Cardiac fibroblast (primary cell): ENCODE results near the gene IRGC.

Source experiments
- DNase-seq, 2 donors: peaks; one replicate each; pipeline versions ENCODE4 v3.0.0 to v3.0.0-alpha.2; 2010; ENCODE audit warnings: low read depth in 2 of 2
- H3K4me3 ChIP-seq, 2 donors: replicated peaks in 1 of 2; 1 replicate in 1 of 2; 2 replicates in 1 of 2; pipeline ENCODE4 v1.5.1; 2011; ENCODE audit warnings: low read depth in 2 of 2, low read length in 2 of 2, mild to moderate bottlenecking in 2 of 2, moderate library complexity in 1 of 2
- CTCF ChIP-seq: IDR thresholded peaks from one replicate; pipeline ENCODE4 v1.5.1; 2011; ENCODE audit warnings: low read depth, mild to moderate bottlenecking, low read length, inconsistent platforms

Gene IRGC

GRCh38 chr19:43699506-43700394, 16.1 kb upstream of the IRGC start:
- TF ChIP-seq CTCF: no peak
- peak; percentile 21 to 42 for DNase-seq
- H3K4me3 ChIP-seq: peak overlapping the region in 1 of 2 donors; percentile 30

GRCh38 chr19:43700395-43701000, 15.4 kb upstream of the IRGC start:
- no peak for TF ChIP-seq CTCF
- H3K4me3 ChIP-seq: peak overlapping the region in 1 of 2 donors; percentile 38
- peak; percentile 76 to 79 for DNase-seq

- TF ChIP-seq CTCF: no peak
- no peak for DNase-seq
- H3K4me3 ChIP-seq: no peak overlapping the region
Measured at GRCh38 chr19:43704002-43704705, 11.7 kb upstream of the IRGC start.

- no peak for DNase-seq
- H3K4me3 ChIP-seq: no peak overlapping the region
- no peak for TF ChIP-seq CTCF
Measured at GRCh38 chr19:43705729-43706128, 10.1 kb upstream of the IRGC start.

- no peak for DNase-seq
- TF ChIP-seq CTCF: no peak
- H3K4me3 ChIP-seq: no peak overlapping the region
Measured at GRCh38 chr19:43707158-43707712, 8.6 kb upstream of the IRGC start.

- TF ChIP-seq CTCF: no peak
- no peak overlapping the region for H3K4me3 ChIP-seq
- DNase-seq: no peak
Measured at GRCh38 chr19:43708716-43709115, 7.2 kb upstream of the IRGC start.
